ENCODE measurements around the gene KDELR1. TPM values are rescaled to one million over a fixed set of nuclear protein-coding genes. Genes with fewer than 3 reads are reported as not detected.

The KDELR1 gene
- total and polyA plus RNA-seq, 9 of the 15 experiments (the other 6 are each of a cell fraction or from before 2014, with no cell fraction given) = 6.1 to 165 (median 58.5) TPM

DNA sequence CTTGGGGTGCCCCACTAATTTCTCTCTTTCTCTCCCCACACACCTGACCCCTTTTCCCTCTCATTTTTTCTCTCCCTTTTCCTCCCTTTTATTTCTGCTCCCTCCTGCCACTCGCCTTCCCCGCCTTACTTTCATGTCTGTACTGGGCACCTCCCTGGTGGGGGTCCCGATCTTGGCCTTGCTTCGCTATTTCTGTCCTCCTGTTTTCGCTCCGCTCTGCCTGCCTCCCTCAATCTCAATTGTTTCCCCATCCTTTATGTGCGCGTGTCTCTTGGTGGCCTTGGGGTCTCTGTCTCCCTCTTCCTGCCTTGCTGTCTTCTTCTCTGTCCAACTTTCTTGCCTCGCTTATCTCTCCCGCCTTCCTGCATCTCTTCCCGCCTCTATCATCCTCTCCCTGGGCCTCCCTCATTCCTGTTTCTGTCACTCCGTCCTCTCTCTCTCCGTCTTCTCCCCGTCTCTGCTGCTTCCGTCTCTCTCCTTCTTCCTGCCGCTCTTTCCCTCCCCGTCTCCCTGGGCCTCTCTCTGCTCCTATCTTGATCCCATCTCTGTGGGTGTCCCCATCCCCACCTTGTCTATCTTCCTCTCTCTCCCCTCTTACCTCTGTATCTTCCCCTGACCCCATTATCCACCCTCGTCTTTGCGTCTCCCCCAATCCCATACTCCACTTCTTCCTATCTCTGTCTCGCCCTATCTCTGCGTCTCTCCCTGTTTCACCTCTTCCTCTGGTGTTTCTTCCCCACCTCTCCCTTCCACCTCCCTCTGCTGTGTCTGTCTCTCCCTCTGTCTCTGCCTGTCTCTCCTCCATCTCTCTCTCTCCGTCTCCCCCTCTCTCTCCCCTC is 6.1 kb upstream of the KDELR1 start (continued):
- TF ChIP-seq AFF1 (IDR thresholded peaks at IDR 0.05; ENCODE audit: low read depth in 1 of 2, partially characterized antibody in 2 of 2) = peak in 1 of 2 experiments; percentile 44
- no peak; the same call in 1 of the 2 replicates for TF ChIP-seq ZNF143 (CRISPR knock-in tag; IDR thresholded peaks at IDR 0.05)
- no peak for TF ChIP-seq ZNF324 (CRISPR knock-in tag; IDR thresholded peaks at IDR 0.05)
- TF ChIP-seq, protein P1, sequence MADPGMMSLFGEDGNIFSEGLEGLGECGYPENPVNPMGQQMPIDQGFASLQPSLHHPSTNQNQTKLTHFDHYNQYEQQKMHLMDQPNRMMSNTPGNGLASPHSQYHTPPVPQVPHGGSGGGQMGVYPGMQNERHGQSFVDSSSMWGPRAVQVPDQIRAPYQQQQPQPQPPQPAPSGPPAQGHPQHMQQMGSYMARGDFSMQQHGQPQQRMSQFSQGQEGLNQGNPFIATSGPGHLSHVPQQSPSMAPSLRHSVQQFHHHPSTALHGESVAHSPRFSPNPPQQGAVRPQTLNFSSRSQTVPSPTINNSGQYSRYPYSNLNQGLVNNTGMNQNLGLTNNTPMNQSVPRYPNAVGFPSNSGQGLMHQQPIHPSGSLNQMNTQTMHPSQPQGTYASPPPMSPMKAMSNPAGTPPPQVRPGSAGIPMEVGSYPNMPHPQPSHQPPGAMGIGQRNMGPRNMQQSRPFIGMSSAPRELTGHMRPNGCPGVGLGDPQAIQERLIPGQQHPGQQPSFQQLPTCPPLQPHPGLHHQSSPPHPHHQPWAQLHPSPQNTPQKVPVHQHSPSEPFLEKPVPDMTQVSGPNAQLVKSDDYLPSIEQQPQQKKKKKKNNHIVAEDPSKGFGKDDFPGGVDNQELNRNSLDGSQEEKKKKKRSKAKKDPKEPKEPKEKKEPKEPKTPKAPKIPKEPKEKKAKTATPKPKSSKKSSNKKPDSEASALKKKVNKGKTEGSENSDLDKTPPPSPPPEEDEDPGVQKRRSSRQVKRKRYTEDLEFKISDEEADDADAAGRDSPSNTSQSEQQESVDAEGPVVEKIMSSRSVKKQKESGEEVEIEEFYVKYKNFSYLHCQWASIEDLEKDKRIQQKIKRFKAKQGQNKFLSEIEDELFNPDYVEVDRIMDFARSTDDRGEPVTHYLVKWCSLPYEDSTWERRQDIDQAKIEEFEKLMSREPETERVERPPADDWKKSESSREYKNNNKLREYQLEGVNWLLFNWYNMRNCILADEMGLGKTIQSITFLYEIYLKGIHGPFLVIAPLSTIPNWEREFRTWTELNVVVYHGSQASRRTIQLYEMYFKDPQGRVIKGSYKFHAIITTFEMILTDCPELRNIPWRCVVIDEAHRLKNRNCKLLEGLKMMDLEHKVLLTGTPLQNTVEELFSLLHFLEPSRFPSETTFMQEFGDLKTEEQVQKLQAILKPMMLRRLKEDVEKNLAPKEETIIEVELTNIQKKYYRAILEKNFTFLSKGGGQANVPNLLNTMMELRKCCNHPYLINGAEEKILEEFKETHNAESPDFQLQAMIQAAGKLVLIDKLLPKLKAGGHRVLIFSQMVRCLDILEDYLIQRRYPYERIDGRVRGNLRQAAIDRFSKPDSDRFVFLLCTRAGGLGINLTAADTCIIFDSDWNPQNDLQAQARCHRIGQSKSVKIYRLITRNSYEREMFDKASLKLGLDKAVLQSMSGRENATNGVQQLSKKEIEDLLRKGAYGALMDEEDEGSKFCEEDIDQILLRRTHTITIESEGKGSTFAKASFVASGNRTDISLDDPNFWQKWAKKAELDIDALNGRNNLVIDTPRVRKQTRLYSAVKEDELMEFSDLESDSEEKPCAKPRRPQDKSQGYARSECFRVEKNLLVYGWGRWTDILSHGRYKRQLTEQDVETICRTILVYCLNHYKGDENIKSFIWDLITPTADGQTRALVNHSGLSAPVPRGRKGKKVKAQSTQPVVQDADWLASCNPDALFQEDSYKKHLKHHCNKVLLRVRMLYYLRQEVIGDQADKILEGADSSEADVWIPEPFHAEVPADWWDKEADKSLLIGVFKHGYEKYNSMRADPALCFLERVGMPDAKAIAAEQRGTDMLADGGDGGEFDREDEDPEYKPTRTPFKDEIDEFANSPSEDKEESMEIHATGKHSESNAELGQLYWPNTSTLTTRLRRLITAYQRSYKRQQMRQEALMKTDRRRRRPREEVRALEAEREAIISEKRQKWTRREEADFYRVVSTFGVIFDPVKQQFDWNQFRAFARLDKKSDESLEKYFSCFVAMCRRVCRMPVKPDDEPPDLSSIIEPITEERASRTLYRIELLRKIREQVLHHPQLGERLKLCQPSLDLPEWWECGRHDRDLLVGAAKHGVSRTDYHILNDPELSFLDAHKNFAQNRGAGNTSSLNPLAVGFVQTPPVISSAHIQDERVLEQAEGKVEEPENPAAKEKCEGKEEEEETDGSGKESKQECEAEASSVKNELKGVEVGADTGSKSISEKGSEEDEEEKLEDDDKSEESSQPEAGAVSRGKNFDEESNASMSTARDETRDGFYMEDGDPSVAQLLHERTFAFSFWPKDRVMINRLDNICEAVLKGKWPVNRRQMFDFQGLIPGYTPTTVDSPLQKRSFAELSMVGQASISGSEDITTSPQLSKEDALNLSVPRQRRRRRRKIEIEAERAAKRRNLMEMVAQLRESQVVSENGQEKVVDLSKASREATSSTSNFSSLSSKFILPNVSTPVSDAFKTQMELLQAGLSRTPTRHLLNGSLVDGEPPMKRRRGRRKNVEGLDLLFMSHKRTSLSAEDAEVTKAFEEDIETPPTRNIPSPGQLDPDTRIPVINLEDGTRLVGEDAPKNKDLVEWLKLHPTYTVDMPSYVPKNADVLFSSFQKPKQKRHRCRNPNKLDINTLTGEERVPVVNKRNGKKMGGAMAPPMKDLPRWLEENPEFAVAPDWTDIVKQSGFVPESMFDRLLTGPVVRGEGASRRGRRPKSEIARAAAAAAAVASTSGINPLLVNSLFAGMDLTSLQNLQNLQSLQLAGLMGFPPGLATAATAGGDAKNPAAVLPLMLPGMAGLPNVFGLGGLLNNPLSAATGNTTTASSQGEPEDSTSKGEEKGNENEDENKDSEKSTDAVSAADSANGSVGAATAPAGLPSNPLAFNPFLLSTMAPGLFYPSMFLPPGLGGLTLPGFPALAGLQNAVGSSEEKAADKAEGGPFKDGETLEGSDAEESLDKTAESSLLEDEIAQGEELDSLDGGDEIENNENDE (IDR thresholded peaks at IDR 0.05; ENCODE audit: low read depth, low read length) = no peak
- no peak for TF ChIP-seq EZH2 (IDR thresholded peaks at IDR 0.05; ENCODE audit: borderline replicate concordance, low read depth, low read length)
- no peak for TF ChIP-seq PML (IDR thresholded peaks at IDR 0.05; ENCODE audit: low read length)
- TF ChIP-seq ZBTB26 (CRISPR knock-in tag; IDR thresholded peaks at IDR 0.05) = peak; percentile 93
- TF ChIP-seq STAT5A (IDR thresholded peaks at IDR 0.05; ENCODE audit: borderline replicate concordance, low read length) = no peak
- TF ChIP-seq NFE2 (IDR thresholded peaks at IDR 0.05; ENCODE audit: low read depth) = no peak
- TF ChIP-seq ZNF121 (CRISPR knock-in tag; conservative IDR thresholded peaks at IDR 0.05) = no peak
- TF ChIP-seq ZBED1 (IDR thresholded peaks at IDR 0.05) = no peak

Measured in K562 (cell line).